Vagina (tissue), 2 donors: ENCODE measurements around the gene CDC14A.

Experiments
- POLR2A ChIP-seq, 2 donors: fragments of 450-650 bp; IDR thresholded peaks; one replicate each; pipeline ENCODE4 v1.6.1; 2017; ENCODE audit warnings: antibody characterized with exemption in 2 of 2, mild to moderate bottlenecking in 2 of 2, moderate library complexity in 2 of 2
- TF ChIP-seq, protein P1 (sequence below), 3 experiments: fragments of 450-650 bp in 2 of 3; fragments of 200-600 bp in 1 of 3; sonication (generic) in 1 of 3; IDR thresholded peaks; one replicate each; pipeline ENCODE4 v1.5.1; 2017 to 2019; ENCODE audit warnings: antibody characterized with exemption in 3 of 3, mild to moderate bottlenecking in 2 of 3, moderate library complexity in 2 of 3

DNA sequence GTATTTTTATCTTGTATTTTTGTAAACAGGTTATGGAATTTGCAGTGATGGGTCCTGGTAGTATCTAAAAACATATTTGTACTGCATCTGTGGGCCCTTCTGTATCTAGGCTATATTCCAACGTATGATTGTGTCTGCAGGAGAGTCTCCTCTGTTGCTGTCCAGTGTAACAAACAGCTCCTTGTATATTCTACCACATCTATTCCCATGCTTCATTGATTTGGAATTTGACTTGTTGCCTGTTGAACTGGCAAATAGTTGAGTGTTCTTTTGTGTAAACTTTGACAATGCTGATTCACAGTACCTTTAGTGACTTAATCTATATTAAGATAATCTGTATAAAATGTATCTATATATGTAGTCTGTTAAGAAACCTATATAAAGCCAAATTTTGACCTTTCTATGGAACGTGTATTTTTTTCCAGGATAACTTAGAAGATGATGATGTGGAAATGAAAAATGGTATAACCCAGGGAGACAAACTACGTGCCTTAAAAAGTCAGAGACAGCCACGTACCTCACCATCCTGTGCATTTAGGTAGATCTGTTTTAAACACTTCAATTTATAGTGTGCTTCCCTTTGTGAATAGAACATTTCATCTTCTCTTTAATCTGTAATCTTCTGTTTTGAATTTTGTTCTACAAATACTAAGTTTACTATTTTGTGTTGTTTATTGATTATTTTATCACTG is 142.2 kb downstream of the CDC14A start:
- TF ChIP-seq POLR2A (IDR thresholded peaks at IDR 0.05) = no peak
- TF ChIP-seq, protein P1, sequence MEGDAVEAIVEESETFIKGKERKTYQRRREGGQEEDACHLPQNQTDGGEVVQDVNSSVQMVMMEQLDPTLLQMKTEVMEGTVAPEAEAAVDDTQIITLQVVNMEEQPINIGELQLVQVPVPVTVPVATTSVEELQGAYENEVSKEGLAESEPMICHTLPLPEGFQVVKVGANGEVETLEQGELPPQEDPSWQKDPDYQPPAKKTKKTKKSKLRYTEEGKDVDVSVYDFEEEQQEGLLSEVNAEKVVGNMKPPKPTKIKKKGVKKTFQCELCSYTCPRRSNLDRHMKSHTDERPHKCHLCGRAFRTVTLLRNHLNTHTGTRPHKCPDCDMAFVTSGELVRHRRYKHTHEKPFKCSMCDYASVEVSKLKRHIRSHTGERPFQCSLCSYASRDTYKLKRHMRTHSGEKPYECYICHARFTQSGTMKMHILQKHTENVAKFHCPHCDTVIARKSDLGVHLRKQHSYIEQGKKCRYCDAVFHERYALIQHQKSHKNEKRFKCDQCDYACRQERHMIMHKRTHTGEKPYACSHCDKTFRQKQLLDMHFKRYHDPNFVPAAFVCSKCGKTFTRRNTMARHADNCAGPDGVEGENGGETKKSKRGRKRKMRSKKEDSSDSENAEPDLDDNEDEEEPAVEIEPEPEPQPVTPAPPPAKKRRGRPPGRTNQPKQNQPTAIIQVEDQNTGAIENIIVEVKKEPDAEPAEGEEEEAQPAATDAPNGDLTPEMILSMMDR (IDR thresholded peaks at IDR 0.05) = no peak
